ENCODE measurements around the gene ZC3H4. TPM values are rescaled to one million over a fixed set of nuclear protein-coding genes. Genes with fewer than 3 reads are reported as not detected.
A peak's percentile ranks its signal among the peaks of the same experiment; 100 is the strongest.

The ZC3H4 gene
- total RNA-seq, 2 experiments from 2014 or later: 99.5 to 115 TPM

- H3K27ac Mint-ChIP-seq: peak overlapping the region; percentile 91
- H3K4me1 Mint-ChIP-seq: peaks cover 24% of the 10 kb centered on the region
- DNase-seq: peak; percentile 86
- CTCF ChIA-PET: interaction anchor here (0.6 to 2.8 kb wide), 5 partner anchors 12 to 196 kb away, joined by 3 to 17 read pairs (median 4); no protein-coding TSS in a partner anchor
- no peaks in the 10 kb centered on the region for H3K9me3 Mint-ChIP-seq
- no peaks in the 10 kb centered on the region for H3K27me3 Mint-ChIP-seq
- POLR2A ChIA-PET: no interaction called here
- peak overlapping the region; percentile 88 for H3K4me3 Mint-ChIP-seq
- H3K36me3 Mint-ChIP-seq (ENCODE audit: low read depth): no peaks in the 10 kb centered on the region
Observed at GRCh38 chr19:47047763-47048405, 65.7 kb downstream of the ZC3H4 start.

- CTCF ChIA-PET: interaction anchor here (0.7 to 2.8 kb wide), 3 partner anchors 11 to 197 kb away, joined by 3 to 17 read pairs (median 4); no protein-coding TSS in a partner anchor
- no peak for DNase-seq
- POLR2A ChIA-PET: no interaction called here
- Mint-ChIP-seq H3K9me3 (no peaks in the 10 kb centered on the region), H3K27ac (peak overlapping the region; percentile 91), H3K36me3 (ENCODE audit: low read depth) (no peaks in the 10 kb centered on the region), H3K4me1 (peaks cover 24% of the 10 kb centered on the region), H3K27me3 (no peaks in the 10 kb centered on the region), H3K4me3 (peak overlapping the region; percentile 88)
Observed at GRCh38 chr19:47047272-47047762, 66.3 kb downstream of the ZC3H4 start.

GRCh38 chr19:47045867-47046470 lies 67.6 kb downstream of the ZC3H4 start:
- CTCF ChIA-PET: interaction anchor here (2.8 kb wide), 1 partner anchor 10 kb away, joined by 17 read pairs; no protein-coding TSS in a partner anchor
- no peak for DNase-seq
- Mint-ChIP-seq H3K4me3 (peak overlapping the region; percentile 10), H3K4me1 (peaks cover 24% of the 10 kb centered on the region), H3K27ac (no peak overlapping the region), H3K27me3 (no peaks in the 10 kb centered on the region), H3K9me3 (no peaks in the 10 kb centered on the region), H3K36me3 (ENCODE audit: low read depth) (no peaks in the 10 kb centered on the region)
- POLR2A ChIA-PET: no interaction called here

- Mint-ChIP-seq H3K4me3 (no peak overlapping the region), H3K27me3 (no peaks in the 10 kb centered on the region), H3K36me3 (ENCODE audit: low read depth) (no peaks in the 10 kb centered on the region), H3K27ac (no peak overlapping the region), H3K4me1 (peaks cover 24% of the 10 kb centered on the region), H3K9me3 (no peaks in the 10 kb centered on the region)
- DNase-seq: no peak
- CTCF ChIA-PET: interaction anchor here (1.9 kb wide), 1 partner anchor 10 kb away, joined by 4 read pairs; no protein-coding TSS in a partner anchor
- POLR2A ChIA-PET: no interaction called here
Observed at GRCh38 chr19:47044946-47045866, 68.4 kb downstream of the ZC3H4 start.

- no peak for DNase-seq
- CTCF ChIA-PET: no interaction called here
Observed at GRCh38 chr19:47040869-47041268, 72.7 kb downstream of the ZC3H4 start.

GRCh38 chr19:47039239-47039874 lies 74.2 kb downstream of the ZC3H4 start:
- no peaks in the 10 kb centered on the region for H3K9me3 Mint-ChIP-seq

More at GRCh38 chr19:47040869-47041268, 72.7 kb downstream of the ZC3H4 start:
- Mint-ChIP-seq H3K9me3 (no peaks in the 10 kb centered on the region), H3K4me3 (no peak overlapping the region), H3K27ac (no peak overlapping the region), H3K27me3 (no peaks in the 10 kb centered on the region), H3K36me3 (ENCODE audit: low read depth) (no peaks in the 10 kb centered on the region), H3K4me1 (peaks cover 5% of the 10 kb centered on the region)
- POLR2A ChIA-PET: no interaction called here

GRCh38 chr19:47037766-47038165 lies 75.8 kb downstream of the ZC3H4 start:
- H3K27ac Mint-ChIP-seq: no peak overlapping the region
- POLR2A ChIA-PET: no interaction called here
- H3K36me3 Mint-ChIP-seq (ENCODE audit: low read depth): no peaks in the 10 kb centered on the region
- peaks cover 14% of the 10 kb centered on the region for H3K27me3 Mint-ChIP-seq
- H3K4me3 Mint-ChIP-seq: no peak overlapping the region
- no peak for DNase-seq
- CTCF ChIA-PET: interaction anchor here (0.6 to 3.2 kb wide), 2 partner anchors 10 to 25 kb away, joined by 3 to 17 read pairs; partner anchors contain the start of gene TMEM160
- H3K9me3 Mint-ChIP-seq: no peaks in the 10 kb centered on the region
- peaks cover 17% of the 10 kb centered on the region for H3K4me1 Mint-ChIP-seq

More at GRCh38 chr19:47039239-47039874, 74.2 kb downstream of the ZC3H4 start:
- ChIA-PET CTCF (interaction anchor here (0.6 kb wide), 1 partner anchor 40 kb away, joined by 3 read pairs; no protein-coding TSS in a partner anchor), POLR2A (no interaction called here)
- no peak overlapping the region for H3K4me3 Mint-ChIP-seq
- no peak for DNase-seq
- peaks cover 16% of the 10 kb centered on the region for H3K4me1 Mint-ChIP-seq
- no peaks in the 10 kb centered on the region for H3K36me3 Mint-ChIP-seq (ENCODE audit: low read depth)
- peaks cover 12% of the 10 kb centered on the region for H3K27me3 Mint-ChIP-seq
- no peak overlapping the region for H3K27ac Mint-ChIP-seq

- no peaks in the 10 kb centered on the region for H3K9me3 Mint-ChIP-seq
- CTCF ChIA-PET: interaction anchor here (0.7 to 3.2 kb wide), 12 partner anchors 11 to 208 kb away, joined by 3 to 17 read pairs (median 4); partner anchors contain the start of genes SAE1 and TMEM160
Observed at GRCh38 chr19:47036097-47036651, 77.4 kb downstream of the ZC3H4 start.

GRCh38 chr19:47035127-47036096 lies 78.2 kb downstream of the ZC3H4 start:
- ChIA-PET CTCF (interaction anchor here (0.8 to 3.2 kb wide), 12 partner anchors 8 to 209 kb away, joined by 3 to 17 read pairs (median 4); partner anchors contain the start of genes SAE1 and TMEM160), POLR2A (no interaction called here)
- peak; percentile 93 for DNase-seq
- peaks cover 20% of the 10 kb centered on the region for H3K27me3 Mint-ChIP-seq
- peaks cover 19% of the 10 kb centered on the region for H3K4me1 Mint-ChIP-seq
- no peaks in the 10 kb centered on the region for H3K9me3 Mint-ChIP-seq
- peak overlapping the region; percentile 74 for H3K27ac Mint-ChIP-seq
- no peaks in the 10 kb centered on the region for H3K36me3 Mint-ChIP-seq (ENCODE audit: low read depth)
- H3K4me3 Mint-ChIP-seq: peak overlapping the region; percentile 79

More at GRCh38 chr19:47036097-47036651, 77.4 kb downstream of the ZC3H4 start:
- Mint-ChIP-seq H3K4me1 (peaks cover 17% of the 10 kb centered on the region), H3K36me3 (ENCODE audit: low read depth) (no peaks in the 10 kb centered on the region), H3K27me3 (peaks cover 16% of the 10 kb centered on the region), H3K27ac (peak overlapping the region; percentile 74), H3K4me3 (peak overlapping the region; percentile 79)
- DNase-seq: no peak
- POLR2A ChIA-PET: interaction anchor here (0.6 kb wide), 1 partner anchor 334 kb away, joined by 9 read pairs; no protein-coding TSS in a partner anchor

- DNase-seq: peak; percentile 66
- H3K4me1 Mint-ChIP-seq: peaks cover 19% of the 10 kb centered on the region
- H3K36me3 Mint-ChIP-seq (ENCODE audit: low read depth): no peaks in the 10 kb centered on the region
- H3K4me3 Mint-ChIP-seq: no peak overlapping the region
- H3K9me3 Mint-ChIP-seq: no peaks in the 10 kb centered on the region
- CTCF ChIA-PET: interaction anchor here (1.0 kb wide), 1 partner anchor 215 kb away, joined by 3 read pairs; no protein-coding TSS in a partner anchor
- POLR2A ChIA-PET: no interaction called here
- peaks cover 35% of the 10 kb centered on the region for H3K27me3 Mint-ChIP-seq
- no peak overlapping the region for H3K27ac Mint-ChIP-seq
Observed at GRCh38 chr19:47032171-47032811, 81.3 kb downstream of the ZC3H4 start.
